HEK293 (cell line): ENCODE results near the gene OR8A1.

Experiments
- CTCF ChIP-seq: fragments of 450-650 bp; formaldehyde crosslinking; IDR thresholded peaks from 2 replicates; pipeline ENCODE4 v1.5.1; 2016; ENCODE audit warnings: missing biosample characterization, missing genetic modification characterization
- KLF1 ChIP-seq: fragments of 450-650 bp; formaldehyde crosslinking; IDR thresholded peaks from 2 replicates; pipeline ENCODE4 v1.5.1; 2016; ENCODE audit warnings: missing biosample characterization, missing genetic modification characterization
- ZNF530 ChIP-seq: fragments of 450-650 bp; formaldehyde crosslinking; IDR thresholded peaks from 2 replicates; pipeline ENCODE4 v1.5.1; 2016; ENCODE audit warnings: low read depth, missing biosample characterization, missing genetic modification characterization
- ZNF747 ChIP-seq: fragments of 450-650 bp; formaldehyde crosslinking; IDR thresholded peaks from 2 replicates; pipeline ENCODE4 v1.5.1; 2016; ENCODE audit warnings: missing biosample characterization, missing genetic modification characterization

GRCh38 chr11:124597626-124598025 lies 27.8 kb downstream of the OR8A1 start:
- no peak for TF ChIP-seq KLF1 (tag by site-specific recombination)
- no peak for TF ChIP-seq ZNF530
- TF ChIP-seq CTCF (tag by site-specific recombination), result no peak
- no peak for TF ChIP-seq ZNF747 (tag by site-specific recombination)
